Activated CD8-positive, alpha-beta memory T cell treated with anti-CD3 and anti-CD28 coated beads for 36 hours (primary cell): ENCODE data around the gene SNED1. TPM values are rescaled to one million over a fixed set of nuclear protein-coding genes. Genes with fewer than 3 reads are reported as not detected.

Experiments used
- CTCF ChIA-PET: fragments of 350-600 bp; sonication (Branson Sonifier 250); formaldehyde crosslinking; loops from one replicate; lab custom pipeline; 2021; ENCODE audit warnings: antibody characterized with exemption; lab: Charles Lee
- POLR2A ChIA-PET: fragments of 350-600 bp; sonication (Branson Sonifier 250); formaldehyde crosslinking; loops from one replicate; lab custom pipeline; 2021; ENCODE audit warnings: antibody characterized with exemption; lab: Charles Lee
- total RNA-seq, 2 experiments: library from RNA; stranded (reverse); gene quantifications; one replicate each; pipeline ENCODE4 v1.2.3, GENCODE V29; 2021

The SNED1 gene
- total RNA-seq, 2 experiments from 2014 or later: 0.53 to 0.63 TPM

- ChIA-PET POLR2A (no interaction called here), CTCF (no interaction called here)
Measured at GRCh38 chr2:241035142-241035817, 36.9 kb downstream of the SNED1 start.

GRCh38 chr2:241035818-241036396 lies 37.5 kb downstream of the SNED1 start:
- ChIA-PET POLR2A (no interaction called here), CTCF (no interaction called here)

- ChIA-PET CTCF (no interaction called here), POLR2A (no interaction called here)
Measured at GRCh38 chr2:241036397-241036963, 38.1 kb downstream of the SNED1 start.

GRCh38 chr2:241036964-241037421 lies 38.6 kb downstream of the SNED1 start:
- ChIA-PET CTCF (no interaction called here), POLR2A (no interaction called here)

- CTCF ChIA-PET: interaction anchor here (0.7 kb wide), 1 partner anchor 19 kb away, joined by 3 read pairs; no protein-coding TSS in a partner anchor
- POLR2A ChIA-PET: interaction anchor here (0.6 kb wide), 1 partner anchor 10 kb away, joined by 7 read pairs; no protein-coding TSS in a partner anchor
Measured at GRCh38 chr2:241037498-241037897, 39.1 kb downstream of the SNED1 start.

GRCh38 chr2:241038374-241039180 lies 40.2 kb downstream of the SNED1 start:
- ChIA-PET CTCF (interaction anchor here (0.7 kb wide), 1 partner anchor 20 kb away, joined by 3 read pairs; no protein-coding TSS in a partner anchor), POLR2A (interaction anchor here (0.7 kb wide), 1 partner anchor 932 kb away, joined by 8 read pairs; no protein-coding TSS in a partner anchor)

GRCh38 chr2:241039416-241039815 lies 41.0 kb downstream of the SNED1 start:
- ChIA-PET CTCF (no interaction called here), POLR2A (no interaction called here)

GRCh38 chr2:241040081-241040803 lies 41.8 kb downstream of the SNED1 start:
- ChIA-PET CTCF (no interaction called here), POLR2A (no interaction called here)

GRCh38 chr2:241041589-241042158 lies 43.3 kb downstream of the SNED1 start:
- POLR2A ChIA-PET: no interaction called here
- CTCF ChIA-PET: no interaction called here

- ChIA-PET POLR2A (no interaction called here), CTCF (no interaction called here)
Measured at GRCh38 chr2:241043581-241043980, 45.2 kb downstream of the SNED1 start.

GRCh38 chr2:241047253-241048010 lies 49.0 kb downstream of the SNED1 start:
- ChIA-PET POLR2A (interaction anchor here (0.7 kb wide), 1 partner anchor 10 kb away, joined by 7 read pairs; no protein-coding TSS in a partner anchor), CTCF (no interaction called here)

GRCh38 chr2:241048149-241048948 lies 49.9 kb downstream of the SNED1 start:
- ChIA-PET CTCF (no interaction called here), POLR2A (no interaction called here)

GRCh38 chr2:241048949-241049343 lies 50.5 kb downstream of the SNED1 start:
- CTCF ChIA-PET: no interaction called here
- POLR2A ChIA-PET: no interaction called here

- POLR2A ChIA-PET: no interaction called here
- CTCF ChIA-PET: no interaction called here
Measured at GRCh38 chr2:241049739-241050623, 51.6 kb downstream of the SNED1 start.

GRCh38 chr2:241050624-241051577 lies 52.5 kb downstream of the SNED1 start:
- POLR2A ChIA-PET: no interaction called here
- CTCF ChIA-PET: no interaction called here
